Measurements from ENCODE around the gene PRPF19.

PRPF19 gene

DNA sequence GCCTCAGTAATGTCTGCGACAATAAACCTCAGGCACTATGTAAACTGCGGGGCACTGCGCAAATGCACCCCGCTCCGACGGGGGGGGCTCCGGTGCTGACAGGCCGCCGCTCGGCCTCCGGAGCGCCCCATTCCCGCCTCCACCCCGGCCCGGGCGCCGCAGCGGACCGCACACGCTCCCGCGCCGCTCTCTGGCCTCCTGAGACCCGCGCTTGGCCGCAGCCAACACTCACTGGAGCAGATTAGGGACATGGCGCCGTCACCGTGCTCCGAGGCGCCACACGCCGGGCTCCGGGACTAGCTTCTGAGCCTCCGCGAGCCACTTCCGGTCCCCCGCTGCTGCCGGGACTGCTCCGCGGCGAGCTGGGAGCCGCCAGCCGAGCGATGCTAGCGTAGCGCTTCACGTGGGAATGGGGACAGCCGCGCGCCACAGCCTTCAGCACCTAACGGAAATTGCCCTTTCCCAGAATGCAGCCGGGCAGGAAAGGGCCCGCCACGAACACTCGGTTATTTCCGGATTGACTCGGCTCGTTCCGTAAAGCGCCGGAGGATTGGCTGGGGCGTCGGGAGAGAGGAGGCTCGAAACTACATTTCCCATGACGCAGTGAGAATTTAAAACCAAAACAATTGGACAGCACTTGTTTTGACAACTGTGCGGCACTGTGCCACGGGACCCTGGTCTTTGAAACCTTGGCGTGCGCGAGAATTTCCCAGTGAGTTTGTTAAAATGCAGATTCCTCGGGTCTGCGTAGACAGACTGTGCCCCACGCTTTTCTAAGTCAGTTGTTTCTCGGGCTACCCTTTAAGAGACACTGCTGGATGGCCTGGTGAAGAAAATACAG is at the start of gene PRPF19:
TSS of gene PRPF19 (minus strand) at position 454 of the 841 bp plus-strand sequence. CDS start at position 251, 203 bp downstream.
- Histone ChIP-seq H3K27me3 (ENCODE audit: insufficient read depth, low read depth, severe bottlenecking) (no peaks in the 10 kb centered on the region), H3K36me3 (peaks cover 30% of the 10 kb centered on the region), H3K4me3 (ENCODE audit: low read depth, low read length) (peak within 1 kb of the TSS; percentile 77), H3K27ac (peak within 1 kb of the TSS; percentile 94), H3K9me3 (ENCODE audit: severe bottlenecking) (no peaks in the 10 kb centered on the region)
- DNase-seq = peak; percentile 98
- TF ChIP-seq, protein P1, sequence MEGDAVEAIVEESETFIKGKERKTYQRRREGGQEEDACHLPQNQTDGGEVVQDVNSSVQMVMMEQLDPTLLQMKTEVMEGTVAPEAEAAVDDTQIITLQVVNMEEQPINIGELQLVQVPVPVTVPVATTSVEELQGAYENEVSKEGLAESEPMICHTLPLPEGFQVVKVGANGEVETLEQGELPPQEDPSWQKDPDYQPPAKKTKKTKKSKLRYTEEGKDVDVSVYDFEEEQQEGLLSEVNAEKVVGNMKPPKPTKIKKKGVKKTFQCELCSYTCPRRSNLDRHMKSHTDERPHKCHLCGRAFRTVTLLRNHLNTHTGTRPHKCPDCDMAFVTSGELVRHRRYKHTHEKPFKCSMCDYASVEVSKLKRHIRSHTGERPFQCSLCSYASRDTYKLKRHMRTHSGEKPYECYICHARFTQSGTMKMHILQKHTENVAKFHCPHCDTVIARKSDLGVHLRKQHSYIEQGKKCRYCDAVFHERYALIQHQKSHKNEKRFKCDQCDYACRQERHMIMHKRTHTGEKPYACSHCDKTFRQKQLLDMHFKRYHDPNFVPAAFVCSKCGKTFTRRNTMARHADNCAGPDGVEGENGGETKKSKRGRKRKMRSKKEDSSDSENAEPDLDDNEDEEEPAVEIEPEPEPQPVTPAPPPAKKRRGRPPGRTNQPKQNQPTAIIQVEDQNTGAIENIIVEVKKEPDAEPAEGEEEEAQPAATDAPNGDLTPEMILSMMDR (IDR thresholded peaks at IDR 0.05; ENCODE audit: low read depth, low read length) = no peak

DNA sequence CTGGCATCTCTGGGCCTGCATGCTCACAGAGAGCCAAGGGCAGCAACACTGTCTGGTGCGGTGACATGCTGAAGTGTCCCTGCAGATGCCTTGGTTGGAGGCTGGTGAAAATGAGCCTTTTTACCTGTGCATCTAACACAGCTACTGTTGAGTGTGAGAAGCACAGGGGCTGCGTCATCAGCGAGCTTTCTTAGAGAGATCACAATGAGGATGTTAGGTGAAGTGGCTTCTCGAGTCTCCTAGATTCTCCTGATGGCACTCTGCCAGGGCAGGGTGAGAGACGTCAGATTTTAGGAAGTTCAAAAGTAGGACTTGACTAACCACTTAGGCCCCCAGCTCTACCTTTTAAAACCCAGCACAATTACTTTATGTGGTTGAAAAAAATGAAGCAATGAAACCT is 49.2 kb upstream of the PRPF19 start:
- no peak for DNase-seq
- H3K27ac ChIP-seq = no peak overlapping the region
- no peaks in the 10 kb centered on the region for H3K9me3 ChIP-seq (ENCODE audit: severe bottlenecking)
- no peak overlapping the region for H3K4me3 ChIP-seq (ENCODE audit: low read depth, low read length)
- no peaks in the 10 kb centered on the region for H3K27me3 ChIP-seq (ENCODE audit: insufficient read depth, low read depth, severe bottlenecking)
- TF ChIP-seq, protein P1 (IDR thresholded peaks at IDR 0.05; ENCODE audit: low read depth, low read length) = no peak
- no peaks in the 10 kb centered on the region for H3K36me3 ChIP-seq

DNA sequence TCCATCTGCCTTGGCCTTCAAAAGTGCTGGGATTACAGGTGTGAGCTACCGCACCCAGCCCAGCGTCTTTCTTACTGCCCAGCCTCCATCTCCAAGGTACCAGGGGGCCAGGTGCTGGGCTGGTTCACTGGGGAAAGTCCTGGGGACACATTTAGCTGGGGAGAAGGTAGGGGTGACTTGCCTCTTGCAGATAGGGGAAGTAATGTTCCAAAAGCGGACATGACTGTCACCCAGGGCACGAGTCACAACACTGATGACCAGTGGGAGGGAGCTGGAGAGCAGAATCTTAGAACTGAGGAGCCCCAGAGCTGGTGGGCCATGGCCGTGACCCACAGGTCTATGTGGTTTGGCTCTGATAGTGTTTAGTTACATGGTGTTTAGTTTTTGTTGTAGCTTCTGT is 48.0 kb upstream of the PRPF19 start:
- Histone ChIP-seq H3K27me3 (ENCODE audit: insufficient read depth, low read depth, severe bottlenecking) (no peaks in the 10 kb centered on the region), H3K27ac (no peak overlapping the region), H3K36me3 (no peaks in the 10 kb centered on the region), H3K9me3 (ENCODE audit: severe bottlenecking) (no peaks in the 10 kb centered on the region), H3K4me3 (ENCODE audit: low read depth, low read length) (no peak overlapping the region)
- no peak for DNase-seq
- TF ChIP-seq, protein P1 (IDR thresholded peaks at IDR 0.05; ENCODE audit: low read depth, low read length) = no peak

DNA sequence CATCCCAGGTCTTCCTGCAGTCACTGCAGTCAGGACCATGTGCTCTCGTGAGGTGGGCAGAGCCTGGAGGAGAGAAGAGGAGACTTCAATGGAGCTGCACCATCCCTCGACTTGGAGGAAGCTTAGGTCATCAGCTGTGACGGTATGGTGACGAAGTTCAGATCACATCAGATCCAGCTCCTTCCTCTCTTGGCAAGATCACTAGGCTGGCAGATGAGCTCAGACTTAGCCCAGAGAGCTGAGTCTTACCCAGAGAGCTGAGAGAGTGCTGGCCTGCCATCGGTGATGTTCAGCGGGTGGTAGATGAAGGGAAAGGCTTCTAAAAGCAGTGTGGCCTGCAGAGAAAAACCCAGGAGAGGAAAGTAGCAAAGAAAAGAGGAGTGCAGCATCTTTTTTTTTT is 47.4 kb upstream of the PRPF19 start:
- no peak overlapping the region for H3K27ac ChIP-seq

DNA sequence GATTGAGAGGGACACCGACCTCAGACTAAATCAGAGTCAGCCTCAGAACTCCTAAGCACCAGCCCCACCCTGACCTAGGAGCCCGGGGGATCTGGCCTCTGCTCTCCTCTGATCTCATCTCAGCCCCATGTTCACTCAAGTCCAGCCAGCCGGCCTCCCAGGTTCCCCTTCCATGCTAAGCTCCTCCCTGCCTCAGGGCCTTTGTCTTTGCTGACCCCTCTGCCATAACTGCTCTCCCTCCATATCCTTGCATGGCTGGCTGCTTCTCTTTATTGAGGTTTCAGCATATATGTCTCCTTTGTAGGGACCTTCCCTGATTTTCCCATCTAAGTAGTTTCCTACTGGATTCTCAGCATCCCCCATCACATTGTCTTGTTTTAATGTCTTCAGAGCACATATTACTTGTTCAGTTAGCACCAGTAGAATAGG is 46.4 kb upstream of the PRPF19 start:
- H3K36me3 ChIP-seq = no peaks in the 10 kb centered on the region
- DNase-seq = no peak
- H3K4me3 ChIP-seq (ENCODE audit: low read depth, low read length) = no peak overlapping the region
- TF ChIP-seq, protein P1 (IDR thresholded peaks at IDR 0.05; ENCODE audit: low read depth, low read length) = no peak
- no peaks in the 10 kb centered on the region for H3K27me3 ChIP-seq (ENCODE audit: insufficient read depth, low read depth, severe bottlenecking)
- H3K9me3 ChIP-seq (ENCODE audit: severe bottlenecking) = no peaks in the 10 kb centered on the region
- H3K27ac ChIP-seq = no peak overlapping the region

More for the DNA sequence above, 47.4 kb upstream of the PRPF19 start:
- no peak for DNase-seq
- Histone ChIP-seq H3K36me3 (no peaks in the 10 kb centered on the region), H3K27me3 (ENCODE audit: insufficient read depth, low read depth, severe bottlenecking) (no peaks in the 10 kb centered on the region), H3K9me3 (ENCODE audit: severe bottlenecking) (no peaks in the 10 kb centered on the region), H3K4me3 (ENCODE audit: low read depth, low read length) (no peak overlapping the region)
- TF ChIP-seq, protein P1 (IDR thresholded peaks at IDR 0.05; ENCODE audit: low read depth, low read length) = no peak
